Activated CD8-positive, alpha-beta memory T cell treated with anti-CD3 and anti-CD28 coated beads for 4 hours (primary cell): Measurements from ENCODE around the gene FBN3.

Experiments used
- DNase-seq, 2 donors: peaks; one replicate each; pipeline ENCODE4 v3.0.0-alpha.2; 2020; ENCODE audit warnings: low read depth in 2 of 2

Gene FBN3

GRCh38 chr19:8089664-8090601 lies 59.5 kb downstream of the FBN3 start:
- no peak for DNase-seq

- DNase-seq = no peak
These were observed 60.4 kb downstream of the FBN3 start for GRCh38 chr19:8088752-8089663.

GRCh38 chr19:8087876-8088275 lies 61.5 kb downstream of the FBN3 start:
- DNase-seq = no peak

GRCh38 chr19:8086849-8087248 lies 62.5 kb downstream of the FBN3 start:
- no peak for DNase-seq

GRCh38 chr19:8085598-8086408 lies 63.6 kb downstream of the FBN3 start:
- no peak for DNase-seq

- DNase-seq = no peak
These were observed 65.2 kb downstream of the FBN3 start for GRCh38 chr19:8084152-8084551.

- DNase-seq = no peak
These were observed 66.3 kb downstream of the FBN3 start for GRCh38 chr19:8083141-8083540.

GRCh38 chr19:8081569-8082550 lies 67.5 kb downstream of the FBN3 start:
- DNase-seq = no peak

GRCh38 chr19:8080832-8081231 lies 68.6 kb downstream of the FBN3 start:
- no peak for DNase-seq

- no peak for DNase-seq
These were observed 69.4 kb downstream of the FBN3 start for GRCh38 chr19:8079988-8080387.

- no peak for DNase-seq
These were observed 74.0 kb downstream of the FBN3 start for GRCh38 chr19:8075158-8076074.

- no peak for DNase-seq
These were observed 74.9 kb downstream of the FBN3 start for GRCh38 chr19:8074501-8074900.

GRCh38 chr19:8071912-8072311 lies 77.5 kb downstream of the FBN3 start:
- DNase-seq = no peak

GRCh38 chr19:8069096-8069973 lies 80.1 kb downstream of the FBN3 start:
- DNase-seq = no peak

- DNase-seq = no peak
These were observed 83.5 kb downstream of the FBN3 start for GRCh38 chr19:8065875-8066261.

GRCh38 chr19:8064911-8065874 lies 84.2 kb downstream of the FBN3 start:
- DNase-seq = no peak

GRCh38 chr19:8057545-8058270 lies 91.7 kb downstream of the FBN3 start:
- DNase-seq = no peak
